Gastroesophageal sphincter (tissue), 3 donors: ENCODE results near the gene SLC30A7.
"Not testable (repeated sequence)": the region's sequence is repeated elsewhere in the genome, so short reads cannot be mapped to it uniquely, and the experiment has no call there.

ENCODE experiments used
- POLR2A ChIP-seq, 2 donors: fragments of 450-650 bp; IDR thresholded peaks; one replicate each; pipeline ENCODE4 v1.6.1; 2017; ENCODE audit warnings: antibody characterized with exemption in 2 of 2, mild to moderate bottlenecking in 2 of 2, moderate library complexity in 1 of 2
- POLR2AphosphoS5 ChIP-seq: sonication (generic); formaldehyde crosslinking; IDR thresholded peaks from one replicate; pipeline ENCODE4 v1.6.1; 2017; ENCODE audit warnings: antibody characterized with exemption
- TF ChIP-seq, protein P1 (sequence below), 4 experiments: fragments of 200-600 bp in 2 of 4; fragments of 450-650 bp in 2 of 4; sonication (generic) in 1 of 4; IDR thresholded peaks; one replicate each; pipeline ENCODE4 v1.5.1; 2017 to 2019; ENCODE audit warnings: antibody characterized with exemption in 4 of 4, mild to moderate bottlenecking in 2 of 4, moderate library complexity in 2 of 4

DNA sequence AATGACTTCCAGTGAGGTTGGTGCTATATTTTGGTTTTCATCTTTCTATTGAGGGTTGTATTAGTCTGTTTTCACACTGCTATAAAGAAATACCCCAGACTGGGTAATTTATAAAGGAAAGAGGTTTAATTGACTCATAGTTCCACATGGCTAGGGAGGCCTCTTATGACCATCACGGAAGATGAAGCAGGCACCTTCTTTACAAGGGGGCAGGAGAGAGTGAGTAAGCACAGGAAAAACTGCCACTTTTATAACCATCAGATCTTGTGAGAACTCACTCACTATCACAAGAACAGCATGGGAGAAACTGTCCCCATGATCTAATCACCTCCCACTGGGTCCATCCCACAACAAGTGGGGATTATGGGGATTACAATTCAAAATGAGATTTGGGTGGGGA, 6.9 kb upstream of the SLC30A7 start:
- TF ChIP-seq, protein P1, sequence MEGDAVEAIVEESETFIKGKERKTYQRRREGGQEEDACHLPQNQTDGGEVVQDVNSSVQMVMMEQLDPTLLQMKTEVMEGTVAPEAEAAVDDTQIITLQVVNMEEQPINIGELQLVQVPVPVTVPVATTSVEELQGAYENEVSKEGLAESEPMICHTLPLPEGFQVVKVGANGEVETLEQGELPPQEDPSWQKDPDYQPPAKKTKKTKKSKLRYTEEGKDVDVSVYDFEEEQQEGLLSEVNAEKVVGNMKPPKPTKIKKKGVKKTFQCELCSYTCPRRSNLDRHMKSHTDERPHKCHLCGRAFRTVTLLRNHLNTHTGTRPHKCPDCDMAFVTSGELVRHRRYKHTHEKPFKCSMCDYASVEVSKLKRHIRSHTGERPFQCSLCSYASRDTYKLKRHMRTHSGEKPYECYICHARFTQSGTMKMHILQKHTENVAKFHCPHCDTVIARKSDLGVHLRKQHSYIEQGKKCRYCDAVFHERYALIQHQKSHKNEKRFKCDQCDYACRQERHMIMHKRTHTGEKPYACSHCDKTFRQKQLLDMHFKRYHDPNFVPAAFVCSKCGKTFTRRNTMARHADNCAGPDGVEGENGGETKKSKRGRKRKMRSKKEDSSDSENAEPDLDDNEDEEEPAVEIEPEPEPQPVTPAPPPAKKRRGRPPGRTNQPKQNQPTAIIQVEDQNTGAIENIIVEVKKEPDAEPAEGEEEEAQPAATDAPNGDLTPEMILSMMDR (IDR thresholded peaks at IDR 0.05) = not testable (repeated sequence)
- not testable (repeated sequence) for TF ChIP-seq POLR2AphosphoS5; POLR2A (IDR thresholded peaks at IDR 0.05)
